Measurements from ENCODE around the gene CCDC134.

DNA sequence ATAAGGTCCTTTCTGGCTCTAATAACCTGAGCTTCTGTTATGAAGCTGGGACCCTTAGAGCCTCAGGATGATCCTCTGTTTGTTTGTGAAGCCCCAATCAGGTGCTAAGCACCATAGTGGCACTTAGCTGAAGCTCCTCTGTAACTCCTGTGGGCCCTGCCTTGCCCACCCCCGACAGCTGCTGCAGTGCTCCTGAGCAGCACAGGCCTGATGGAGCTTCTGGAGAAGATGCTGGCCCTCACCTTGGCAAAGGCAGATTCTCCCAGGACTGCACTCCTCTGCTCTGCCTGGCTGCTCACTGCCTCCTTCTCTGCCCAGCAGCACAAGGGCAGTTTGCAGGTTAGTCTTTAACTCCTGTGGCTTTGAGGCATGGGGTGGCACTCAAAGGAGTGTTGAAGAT is 19.0 kb upstream of the CCDC134 start:
- TF ChIP-seq, protein P1, sequence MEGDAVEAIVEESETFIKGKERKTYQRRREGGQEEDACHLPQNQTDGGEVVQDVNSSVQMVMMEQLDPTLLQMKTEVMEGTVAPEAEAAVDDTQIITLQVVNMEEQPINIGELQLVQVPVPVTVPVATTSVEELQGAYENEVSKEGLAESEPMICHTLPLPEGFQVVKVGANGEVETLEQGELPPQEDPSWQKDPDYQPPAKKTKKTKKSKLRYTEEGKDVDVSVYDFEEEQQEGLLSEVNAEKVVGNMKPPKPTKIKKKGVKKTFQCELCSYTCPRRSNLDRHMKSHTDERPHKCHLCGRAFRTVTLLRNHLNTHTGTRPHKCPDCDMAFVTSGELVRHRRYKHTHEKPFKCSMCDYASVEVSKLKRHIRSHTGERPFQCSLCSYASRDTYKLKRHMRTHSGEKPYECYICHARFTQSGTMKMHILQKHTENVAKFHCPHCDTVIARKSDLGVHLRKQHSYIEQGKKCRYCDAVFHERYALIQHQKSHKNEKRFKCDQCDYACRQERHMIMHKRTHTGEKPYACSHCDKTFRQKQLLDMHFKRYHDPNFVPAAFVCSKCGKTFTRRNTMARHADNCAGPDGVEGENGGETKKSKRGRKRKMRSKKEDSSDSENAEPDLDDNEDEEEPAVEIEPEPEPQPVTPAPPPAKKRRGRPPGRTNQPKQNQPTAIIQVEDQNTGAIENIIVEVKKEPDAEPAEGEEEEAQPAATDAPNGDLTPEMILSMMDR (IDR thresholded peaks at IDR 0.05), result no peak
- TF ChIP-seq POLR2A (IDR thresholded peaks at IDR 0.05), result no peak
